ENCODE data around the gene BCL11B.

The BCL11B gene

GRCh38 chr14:99252940-99253868, 18.8 kb downstream of the BCL11B start:
- DNase-seq, result no peak

- no peak for DNase-seq
These were observed 19.5 kb downstream of the BCL11B start for GRCh38 chr14:99252443-99252939.

- DNase-seq, result no peak
These were observed 20.3 kb downstream of the BCL11B start for GRCh38 chr14:99251721-99252120.

- no peak for DNase-seq
These were observed 21.3 kb downstream of the BCL11B start for GRCh38 chr14:99250636-99251208.

- no peak for DNase-seq
These were observed 22.6 kb downstream of the BCL11B start for GRCh38 chr14:99249389-99249788.

GRCh38 chr14:99248761-99249171, 23.2 kb downstream of the BCL11B start:
- no peak for DNase-seq

GRCh38 chr14:99247772-99248171, 24.2 kb downstream of the BCL11B start:
- DNase-seq, result no peak

- no peak for DNase-seq
These were observed 24.8 kb downstream of the BCL11B start for GRCh38 chr14:99247101-99247729.

- DNase-seq, result no peak
These were observed 25.4 kb downstream of the BCL11B start for GRCh38 chr14:99246536-99247097.

- DNase-seq, result no peak
These were observed 26.2 kb downstream of the BCL11B start for GRCh38 chr14:99245564-99246511.

GRCh38 chr14:99244941-99245563, 26.9 kb downstream of the BCL11B start:
- no peak for DNase-seq

GRCh38 chr14:99244367-99244901, 27.6 kb downstream of the BCL11B start:
- DNase-seq, result no peak

- no peak for DNase-seq
These were observed 28.9 kb downstream of the BCL11B start for GRCh38 chr14:99242816-99243721.

- no peak for DNase-seq
These were observed 29.8 kb downstream of the BCL11B start for GRCh38 chr14:99242238-99242637.

- no peak for DNase-seq
These were observed 30.5 kb downstream of the BCL11B start for GRCh38 chr14:99241325-99242010.

- no peak for DNase-seq
These were observed 31.2 kb downstream of the BCL11B start for GRCh38 chr14:99240627-99241324.

- no peak for DNase-seq
These were observed 32.3 kb downstream of the BCL11B start for GRCh38 chr14:99239661-99240092.

- DNase-seq, result no peak
These were observed 33.8 kb downstream of the BCL11B start for GRCh38 chr14:99238216-99238615.

GRCh38 chr14:99237288-99237687, 34.7 kb downstream of the BCL11B start:
- DNase-seq, result no peak
